Neuron (in vitro differentiated cells): ENCODE data around the gene SYNE1.

Experiments
- H2AFZ ChIP-seq: one replicate; pipeline ENCODE4 v1.6.1; 2013; ENCODE audit warnings: low read depth, mild to moderate bottlenecking, inconsistent platforms, low read length, moderate library complexity
- H3K27me3 ChIP-seq: one replicate; pipeline ENCODE4 v1.6.1; 2013; ENCODE audit warnings: low read length; ENCODE audit not compliant: insufficient read depth
- H3K36me3 ChIP-seq: one replicate; pipeline ENCODE4 v1.6.1; 2013; ENCODE audit warnings: low read length; ENCODE audit not compliant: insufficient read depth
- H3K4me1 ChIP-seq: one replicate; pipeline ENCODE4 v1.6.1; 2013; ENCODE audit warnings: low read length; ENCODE audit not compliant: insufficient read depth
- H3K4me3 ChIP-seq: 2 replicates; pipeline ENCODE4 v1.5.1; 2013; ENCODE audit warnings: mild to moderate bottlenecking, low read length, moderate library complexity
- H3K9me3 ChIP-seq: one replicate; pipeline ENCODE4 v1.6.1; 2013; ENCODE audit warnings: low read length

Gene SYNE1

GRCh38 chr6:152207915-152208714, 429.0 kb downstream of the SYNE1 start:
- Histone ChIP-seq H3K36me3 (peaks cover 7% of the 10 kb centered on the region), H3K9me3 (no peaks in the 10 kb centered on the region), H3K27me3 (no peaks in the 10 kb centered on the region), H2AFZ (no peak overlapping the region), H3K4me3 (no peak overlapping the region), H3K4me1 (no peaks in the 10 kb centered on the region)

GRCh38 chr6:152206072-152206818, 430.9 kb downstream of the SYNE1 start:
- Histone ChIP-seq H3K36me3 (peaks cover 6% of the 10 kb centered on the region), H3K27me3 (no peaks in the 10 kb centered on the region), H2AFZ (no peak overlapping the region), H3K4me1 (no peaks in the 10 kb centered on the region), H3K9me3 (no peaks in the 10 kb centered on the region), H3K4me3 (no peak overlapping the region)

GRCh38 chr6:152204591-152204990, 432.6 kb downstream of the SYNE1 start:
- H3K27me3 ChIP-seq: no peaks in the 10 kb centered on the region
- no peak overlapping the region for H3K4me3 ChIP-seq
- no peaks in the 10 kb centered on the region for H3K9me3 ChIP-seq
- H3K4me1 ChIP-seq: no peaks in the 10 kb centered on the region
- H3K36me3 ChIP-seq: peaks cover 7% of the 10 kb centered on the region
- H2AFZ ChIP-seq: no peak overlapping the region

- peaks cover 5% of the 10 kb centered on the region for H3K9me3 ChIP-seq
- no peaks in the 10 kb centered on the region for H3K27me3 ChIP-seq
These were observed 436.0 kb downstream of the SYNE1 start for GRCh38 chr6:152201120-152201519.

GRCh38 chr6:152195896-152196295, 441.3 kb downstream of the SYNE1 start:
- no peaks in the 10 kb centered on the region for H3K4me1 ChIP-seq

More at GRCh38 chr6:152201120-152201519, 436.0 kb downstream of the SYNE1 start:
- Histone ChIP-seq H3K4me3 (no peak overlapping the region), H3K36me3 (peaks cover 11% of the 10 kb centered on the region), H2AFZ (no peak overlapping the region), H3K4me1 (no peaks in the 10 kb centered on the region)

GRCh38 chr6:152189736-152190135, 447.4 kb downstream of the SYNE1 start:
- Histone ChIP-seq H3K4me1 (no peaks in the 10 kb centered on the region), H3K27me3 (no peaks in the 10 kb centered on the region), H3K9me3 (no peaks in the 10 kb centered on the region), H3K4me3 (no peak overlapping the region), H3K36me3 (no peaks in the 10 kb centered on the region), H2AFZ (no peak overlapping the region)

More at GRCh38 chr6:152195896-152196295, 441.3 kb downstream of the SYNE1 start:
- H3K36me3 ChIP-seq: peaks cover 12% of the 10 kb centered on the region
- no peaks in the 10 kb centered on the region for H3K27me3 ChIP-seq
- no peak overlapping the region for H3K4me3 ChIP-seq
- H2AFZ ChIP-seq: no peak overlapping the region
- H3K9me3 ChIP-seq: peaks cover 9% of the 10 kb centered on the region

- Histone ChIP-seq H3K27me3 (no peaks in the 10 kb centered on the region), H3K4me1 (no peaks in the 10 kb centered on the region), H2AFZ (no peak overlapping the region), H3K36me3 (no peaks in the 10 kb centered on the region), H3K4me3 (no peak overlapping the region), H3K9me3 (no peaks in the 10 kb centered on the region)
These were observed 449.2 kb downstream of the SYNE1 start for GRCh38 chr6:152188011-152188410.

- Histone ChIP-seq H2AFZ (no peak overlapping the region), H3K4me3 (no peak overlapping the region), H3K9me3 (no peaks in the 10 kb centered on the region), H3K27me3 (no peaks in the 10 kb centered on the region), H3K4me1 (no peaks in the 10 kb centered on the region), H3K36me3 (no peaks in the 10 kb centered on the region)
These were observed 450.3 kb downstream of the SYNE1 start for GRCh38 chr6:152186840-152187239.

- Histone ChIP-seq H3K4me1 (no peaks in the 10 kb centered on the region), H3K4me3 (no peak overlapping the region), H3K27me3 (no peaks in the 10 kb centered on the region), H2AFZ (no peak overlapping the region), H3K36me3 (no peaks in the 10 kb centered on the region), H3K9me3 (no peaks in the 10 kb centered on the region)
These were observed 452.1 kb downstream of the SYNE1 start for GRCh38 chr6:152184917-152185574.

- Histone ChIP-seq H3K27me3 (no peaks in the 10 kb centered on the region), H3K4me1 (no peaks in the 10 kb centered on the region), H2AFZ (no peak overlapping the region), H3K36me3 (no peaks in the 10 kb centered on the region), H3K4me3 (no peak overlapping the region), H3K9me3 (no peaks in the 10 kb centered on the region)
These were observed 452.6 kb downstream of the SYNE1 start for GRCh38 chr6:152184573-152184916.

GRCh38 chr6:152180601-152181000, 456.6 kb downstream of the SYNE1 start:
- Histone ChIP-seq H3K4me3 (no peak overlapping the region), H3K9me3 (no peaks in the 10 kb centered on the region), H3K4me1 (no peaks in the 10 kb centered on the region), H3K27me3 (no peaks in the 10 kb centered on the region), H2AFZ (no peak overlapping the region), H3K36me3 (no peaks in the 10 kb centered on the region)

GRCh38 chr6:152176268-152176667, 460.9 kb downstream of the SYNE1 start:
- Histone ChIP-seq H3K9me3 (no peaks in the 10 kb centered on the region), H3K4me3 (no peak overlapping the region), H3K4me1 (no peaks in the 10 kb centered on the region), H3K27me3 (no peaks in the 10 kb centered on the region), H2AFZ (no peak overlapping the region), H3K36me3 (no peaks in the 10 kb centered on the region)

- Histone ChIP-seq H3K36me3 (no peaks in the 10 kb centered on the region), H3K4me3 (no peak overlapping the region), H3K4me1 (no peaks in the 10 kb centered on the region), H3K9me3 (no peaks in the 10 kb centered on the region), H3K27me3 (no peaks in the 10 kb centered on the region), H2AFZ (no peak overlapping the region)
These were observed 463.2 kb downstream of the SYNE1 start for GRCh38 chr6:152173957-152174356.
